ACC112 (cell line): ENCODE results near the gene CARD10.
A peak's percentile ranks its signal among the peaks of the same experiment; 100 is the strongest.
"Not testable (repeated sequence)": the region's sequence is repeated elsewhere in the genome, so short reads cannot be mapped to it uniquely, and the experiment has no call there.

ENCODE experiments used
- H2AFZ ChIP-seq: fragments of 200-600 bp; sonication (generic); one replicate; pipeline ENCODE4 v1.6.0; 2017; ENCODE audit warnings: antibody characterized with exemption, low read length; ENCODE audit not compliant: unreplicated experiment
- H3K27ac ChIP-seq: fragments of 200-600 bp; sonication (generic); 2 replicates; pipeline ENCODE4 v1.5.1; 2014; ENCODE audit warnings: low read depth, mild to moderate bottlenecking, antibody characterized with exemption, low read length, moderate library complexity
- H3K27me3 ChIP-seq: fragments of 200-600 bp; sonication (generic); 2 replicates; pipeline ENCODE4 v1.6.1; 2014; ENCODE audit warnings: mild to moderate bottlenecking, antibody characterized with exemption, low read length, moderate library complexity, mixed read lengths; ENCODE audit not compliant: insufficient read depth
- H3K36me3 ChIP-seq: fragments of 200-600 bp; sonication (generic); 2 replicates; pipeline ENCODE4 v1.6.1; 2016; ENCODE audit warnings: mild to moderate bottlenecking, antibody characterized with exemption, low read length, moderate library complexity, mixed read lengths; ENCODE audit not compliant: insufficient read depth
- H3K4me1 ChIP-seq: fragments of 200-600 bp; sonication (generic); one replicate; pipeline ENCODE4 v1.6.1; 2016; ENCODE audit warnings: low read length, mixed read lengths; ENCODE audit not compliant: insufficient read depth, unreplicated experiment, control insufficient read depth
- H3K4me3 ChIP-seq: fragments of 200-600 bp; sonication (generic); 2 replicates; pipeline ENCODE4 v1.5.1; 2014; ENCODE audit warnings: mild to moderate bottlenecking, low read depth, low read length
- H3K79me2 ChIP-seq: fragments of 200-600 bp; sonication (generic); one replicate; pipeline ENCODE4 v1.6.0; 2016; ENCODE audit warnings: low read length; ENCODE audit not compliant: control insufficient read depth, unreplicated experiment, insufficient read depth

The CARD10 gene

GRCh38 chr22:37538590-37539357 is 19.6 kb upstream of the CARD10 start:
- Histone ChIP-seq H3K27ac (no peak overlapping the region), H3K36me3 (no peaks in the 10 kb centered on the region), H3K79me2 (no peaks in the 10 kb centered on the region), H3K4me3 (no peak overlapping the region), H3K27me3 (no peaks in the 10 kb centered on the region), H3K4me1 (peaks cover 17% of the 10 kb centered on the region), H2AFZ (no peak overlapping the region)

GRCh38 chr22:37535159-37535558 is 15.9 kb upstream of the CARD10 start:
- H3K4me1 ChIP-seq, result peaks cover 13% of the 10 kb centered on the region
- H3K4me3 ChIP-seq, result no peak overlapping the region
- no peaks in the 10 kb centered on the region for H3K79me2 ChIP-seq
- H2AFZ ChIP-seq, result no peak overlapping the region
- H3K27ac ChIP-seq, result no peak overlapping the region
- no peaks in the 10 kb centered on the region for H3K27me3 ChIP-seq
- no peaks in the 10 kb centered on the region for H3K36me3 ChIP-seq

GRCh38 chr22:37534445-37534844 is 15.2 kb upstream of the CARD10 start:
- no peak overlapping the region for H2AFZ ChIP-seq
- H3K27ac ChIP-seq, result peak overlapping the region; percentile 86
- no peaks in the 10 kb centered on the region for H3K79me2 ChIP-seq
- no peaks in the 10 kb centered on the region for H3K27me3 ChIP-seq
- no peaks in the 10 kb centered on the region for H3K36me3 ChIP-seq
- no peak overlapping the region for H3K4me3 ChIP-seq
- peaks cover 13% of the 10 kb centered on the region for H3K4me1 ChIP-seq

- H3K79me2 ChIP-seq, result no peaks in the 10 kb centered on the region
- H3K36me3 ChIP-seq, result no peaks in the 10 kb centered on the region
- H3K4me1 ChIP-seq, result peaks cover 13% of the 10 kb centered on the region
- H3K27me3 ChIP-seq, result no peaks in the 10 kb centered on the region
- no peak overlapping the region for H2AFZ ChIP-seq
- peak overlapping the region; percentile 86 for H3K27ac ChIP-seq
- no peak overlapping the region for H3K4me3 ChIP-seq
Observed at GRCh38 chr22:37533995-37534394, 14.8 kb upstream of the CARD10 start.

GRCh38 chr22:37529652-37530345 is 10.6 kb upstream of the CARD10 start:
- Histone ChIP-seq H2AFZ (no peak overlapping the region), H3K4me3 (no peak overlapping the region), H3K79me2 (no peaks in the 10 kb centered on the region), H3K36me3 (no peaks in the 10 kb centered on the region), H3K27ac (no peak overlapping the region), H3K27me3 (no peaks in the 10 kb centered on the region), H3K4me1 (peaks cover 42% of the 10 kb centered on the region)

GRCh38 chr22:37527952-37528351 is 8.7 kb upstream of the CARD10 start:
- H3K27ac ChIP-seq, H3K27me3 ChIP-seq, H3K79me2 ChIP-seq, H2AFZ ChIP-seq, H3K4me3 ChIP-seq, H3K36me3 ChIP-seq: not testable (repeated sequence)
- peaks cover 30% of the 10 kb centered on the region for H3K4me1 ChIP-seq

GRCh38 chr22:37527081-37527752 is 8.0 kb upstream of the CARD10 start:
- peaks cover 30% of the 10 kb centered on the region for H3K4me1 ChIP-seq
- not testable (repeated sequence) for H2AFZ ChIP-seq, H3K27me3 ChIP-seq, H3K79me2 ChIP-seq, H3K36me3 ChIP-seq, H3K4me3 ChIP-seq
- peak overlapping the region; percentile 90 for H3K27ac ChIP-seq

- no peak overlapping the region for H2AFZ ChIP-seq
- no peaks in the 10 kb centered on the region for H3K27me3 ChIP-seq
- peak overlapping the region; percentile 90 for H3K27ac ChIP-seq
- H3K36me3 ChIP-seq, result no peaks in the 10 kb centered on the region
- peaks cover 30% of the 10 kb centered on the region for H3K4me1 ChIP-seq
- no peaks in the 10 kb centered on the region for H3K79me2 ChIP-seq
- 0 out of 2 replicates have a peak overlapping the region, but pooled peaks have one; percentile 3 for H3K4me3 ChIP-seq
Observed at GRCh38 chr22:37526376-37526775, 7.2 kb upstream of the CARD10 start.

- H2AFZ ChIP-seq, result no peak overlapping the region
- 0 out of 2 replicates have a peak overlapping the region, but pooled peaks have one; percentile 3 for H3K4me3 ChIP-seq
- peaks cover 30% of the 10 kb centered on the region for H3K4me1 ChIP-seq
- H3K79me2 ChIP-seq, result no peaks in the 10 kb centered on the region
- H3K36me3 ChIP-seq, result no peaks in the 10 kb centered on the region
- no peaks in the 10 kb centered on the region for H3K27me3 ChIP-seq
- peak overlapping the region; percentile 90 for H3K27ac ChIP-seq
Observed at GRCh38 chr22:37525746-37526350, 6.6 kb upstream of the CARD10 start.

GRCh38 chr22:37525073-37525745 is 6.0 kb upstream of the CARD10 start:
- peak overlapping the region; percentile 90 for H3K27ac ChIP-seq
- H2AFZ ChIP-seq, result no peak overlapping the region
- H3K4me1 ChIP-seq, result peaks cover 30% of the 10 kb centered on the region
- H3K36me3 ChIP-seq, result no peaks in the 10 kb centered on the region
- no peaks in the 10 kb centered on the region for H3K79me2 ChIP-seq
- 0 out of 2 replicates have a peak overlapping the region, but pooled peaks have one; percentile 12 for H3K4me3 ChIP-seq
- H3K27me3 ChIP-seq, result no peaks in the 10 kb centered on the region
